Measurements from ENCODE around the gene FTH1.
"Not testable (repeated sequence)": the region's sequence is repeated elsewhere in the genome, so short reads cannot be mapped to it uniquely, and the experiment has no call there.

DNA sequence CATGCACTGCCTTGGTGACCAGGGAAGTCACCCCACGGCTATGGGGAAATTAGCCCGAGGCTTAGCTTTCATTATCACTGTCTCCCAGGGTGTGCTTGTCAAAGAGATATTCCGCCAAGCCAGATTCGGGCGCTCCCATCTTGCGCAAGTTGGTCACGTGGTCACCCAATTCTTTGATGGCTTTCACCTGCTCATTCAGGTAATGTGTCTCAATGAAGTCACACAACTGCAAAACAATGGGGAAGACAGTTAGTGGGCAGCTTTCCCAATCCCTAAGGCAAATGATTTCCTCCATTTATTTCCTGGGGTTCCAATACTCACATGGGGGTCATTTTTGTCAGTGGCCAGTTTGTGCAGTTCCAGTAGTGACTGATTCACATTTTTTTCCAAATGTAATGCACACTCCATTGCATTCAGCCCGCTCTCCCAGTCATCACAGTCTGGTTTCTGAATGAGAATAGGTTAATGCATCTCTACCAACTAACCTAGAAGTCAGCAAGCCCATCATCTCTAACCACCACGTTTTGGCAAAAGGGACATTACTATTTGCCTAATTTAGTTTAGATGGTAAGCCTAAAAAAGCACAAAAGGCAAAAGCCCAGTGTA lies 2.7 kb downstream of the FTH1 start:
- TF ChIP-seq, protein P1, sequence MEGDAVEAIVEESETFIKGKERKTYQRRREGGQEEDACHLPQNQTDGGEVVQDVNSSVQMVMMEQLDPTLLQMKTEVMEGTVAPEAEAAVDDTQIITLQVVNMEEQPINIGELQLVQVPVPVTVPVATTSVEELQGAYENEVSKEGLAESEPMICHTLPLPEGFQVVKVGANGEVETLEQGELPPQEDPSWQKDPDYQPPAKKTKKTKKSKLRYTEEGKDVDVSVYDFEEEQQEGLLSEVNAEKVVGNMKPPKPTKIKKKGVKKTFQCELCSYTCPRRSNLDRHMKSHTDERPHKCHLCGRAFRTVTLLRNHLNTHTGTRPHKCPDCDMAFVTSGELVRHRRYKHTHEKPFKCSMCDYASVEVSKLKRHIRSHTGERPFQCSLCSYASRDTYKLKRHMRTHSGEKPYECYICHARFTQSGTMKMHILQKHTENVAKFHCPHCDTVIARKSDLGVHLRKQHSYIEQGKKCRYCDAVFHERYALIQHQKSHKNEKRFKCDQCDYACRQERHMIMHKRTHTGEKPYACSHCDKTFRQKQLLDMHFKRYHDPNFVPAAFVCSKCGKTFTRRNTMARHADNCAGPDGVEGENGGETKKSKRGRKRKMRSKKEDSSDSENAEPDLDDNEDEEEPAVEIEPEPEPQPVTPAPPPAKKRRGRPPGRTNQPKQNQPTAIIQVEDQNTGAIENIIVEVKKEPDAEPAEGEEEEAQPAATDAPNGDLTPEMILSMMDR (IDR thresholded peaks at IDR 0.05; ENCODE audit: insufficient read depth, low read length, poor library complexity, severe bottlenecking): not testable (repeated sequence)
- TF ChIP-seq EZH2phosphoT487 (conservative IDR thresholded peaks at IDR 0.05; ENCODE audit: low read length): not testable (repeated sequence)
